Measurements from ENCODE around the gene MYH13. TPM values are rescaled to one million over a fixed set of nuclear protein-coding genes. Genes with fewer than 3 reads are reported as not detected.

Gene MYH13
- total RNA-seq, 4 donors from 2014 or later = not detected

DNA sequence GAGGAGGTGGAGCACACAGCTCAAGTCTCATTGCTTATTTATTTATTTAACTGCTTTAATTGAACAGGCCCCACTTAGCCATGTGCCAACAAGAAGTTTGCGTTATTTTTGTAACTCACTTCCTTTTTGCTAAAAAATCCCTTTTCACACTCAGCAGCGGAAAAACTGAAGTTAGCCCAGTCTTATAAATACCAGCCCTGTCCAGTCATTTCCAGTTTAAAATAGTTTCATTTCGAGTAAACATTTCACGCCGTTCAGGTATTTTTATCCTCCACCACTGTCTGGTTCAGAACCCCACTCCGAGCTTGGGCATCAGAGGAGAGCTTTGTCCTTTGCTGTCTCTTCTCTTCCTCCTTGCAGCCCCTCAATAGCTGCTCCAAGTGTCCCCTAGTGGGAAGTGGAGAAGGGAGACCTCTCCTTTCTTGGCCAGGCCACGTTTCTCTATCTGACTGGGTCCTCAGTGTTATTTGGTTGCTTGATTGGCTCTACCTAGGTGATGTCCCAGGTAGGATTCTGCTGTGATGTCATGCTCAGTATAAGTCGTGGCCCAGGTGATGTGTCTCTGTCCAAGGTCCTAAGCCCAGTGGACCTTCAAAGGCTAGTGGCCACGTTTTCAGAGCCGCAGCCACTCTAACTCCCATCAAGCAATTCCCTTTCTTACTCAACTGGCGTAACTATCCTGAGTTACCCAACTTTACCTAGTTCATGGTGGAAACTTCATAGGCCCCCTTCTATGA lies 121.4 kb downstream of the MYH13 start:
- TF ChIP-seq, protein P1, sequence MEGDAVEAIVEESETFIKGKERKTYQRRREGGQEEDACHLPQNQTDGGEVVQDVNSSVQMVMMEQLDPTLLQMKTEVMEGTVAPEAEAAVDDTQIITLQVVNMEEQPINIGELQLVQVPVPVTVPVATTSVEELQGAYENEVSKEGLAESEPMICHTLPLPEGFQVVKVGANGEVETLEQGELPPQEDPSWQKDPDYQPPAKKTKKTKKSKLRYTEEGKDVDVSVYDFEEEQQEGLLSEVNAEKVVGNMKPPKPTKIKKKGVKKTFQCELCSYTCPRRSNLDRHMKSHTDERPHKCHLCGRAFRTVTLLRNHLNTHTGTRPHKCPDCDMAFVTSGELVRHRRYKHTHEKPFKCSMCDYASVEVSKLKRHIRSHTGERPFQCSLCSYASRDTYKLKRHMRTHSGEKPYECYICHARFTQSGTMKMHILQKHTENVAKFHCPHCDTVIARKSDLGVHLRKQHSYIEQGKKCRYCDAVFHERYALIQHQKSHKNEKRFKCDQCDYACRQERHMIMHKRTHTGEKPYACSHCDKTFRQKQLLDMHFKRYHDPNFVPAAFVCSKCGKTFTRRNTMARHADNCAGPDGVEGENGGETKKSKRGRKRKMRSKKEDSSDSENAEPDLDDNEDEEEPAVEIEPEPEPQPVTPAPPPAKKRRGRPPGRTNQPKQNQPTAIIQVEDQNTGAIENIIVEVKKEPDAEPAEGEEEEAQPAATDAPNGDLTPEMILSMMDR (IDR thresholded peaks at IDR 0.05; ENCODE audit: low read depth) = no peak

Other genes starting within 250 kb of the MYH13 start
- gene GAS7, start 174.4 kb downstream of the MYH13 start, total RNA-seq = 10 to 100 TPM; 24.7 to 43.3 (median 38.4) TPM
- not detected for gene MYH8, start 48.9 kb upstream of the MYH13 start, total RNA-seq
- not detected for gene MYH4, start 96.6 kb upstream of the MYH13 start, total RNA-seq
- gene MYH1, start 145.5 kb upstream of the MYH13 start, total RNA-seq = under 1 TPM in 3 of 4 donors, not detected in 1; 0.16 to 0.88 (median 0.38) TPM
- gene MYH2, start 176.7 kb upstream of the MYH13 start, total RNA-seq = not detected